WERI-Rb-1 (cell line): ENCODE data around the gene USP13.

Experiments
- DNase-seq: peaks from one replicate; pipeline ENCODE4 v3.0.0-alpha.2; 2020
- H3K27ac ChIP-seq: fragments of 250-450 bp; sonication (Bioruptor Pico); 2 replicates; pipeline ENCODE4 v1.5.1; 2020; ENCODE audit warnings: mild to moderate bottlenecking, moderate library complexity
- H3K27me3 ChIP-seq: fragments of 250-450 bp; sonication (Bioruptor Pico); 2 replicates; pipeline ENCODE4 v1.5.1; 2021; ENCODE audit warnings: mild to moderate bottlenecking, low read depth, moderate library complexity; ENCODE audit not compliant: insufficient read depth, severe bottlenecking
- H3K36me3 ChIP-seq: fragments of 250-450 bp; sonication (Bioruptor Pico); 2 replicates; pipeline ENCODE4 v1.5.1; 2020; ENCODE audit warnings: mild to moderate bottlenecking, moderate library complexity
- H3K4me3 ChIP-seq: 2 replicates; pipeline ENCODE4 v1.5.1; 2011; ENCODE audit warnings: low read depth, mild to moderate bottlenecking, control low read depth, low read length
- H3K9me3 ChIP-seq: fragments of 250-450 bp; sonication (Bioruptor Pico); 2 replicates; pipeline ENCODE4 v1.5.1; 2021; ENCODE audit warnings: mild to moderate bottlenecking, moderate library complexity; ENCODE audit not compliant: severe bottlenecking
- CTCF ChIP-seq: IDR thresholded peaks from 2 replicates; pipeline ENCODE4 v1.5.1; 2011; ENCODE audit warnings: low read depth, mild to moderate bottlenecking, control low read depth, inconsistent platforms, low read length

Gene USP13

GRCh38 chr3:179750720-179751328, 98.0 kb downstream of the USP13 start:
- Histone ChIP-seq H3K27me3 (no peaks in the 10 kb centered on the region), H3K36me3 (peaks cover 4% of the 10 kb centered on the region; the same call in 1 of the 2 replicates), H3K9me3 (no peaks in the 10 kb centered on the region), H3K4me3 (no peak overlapping the region), H3K27ac (no peak overlapping the region)
- peak; percentile 16 for DNase-seq
- peak; percentile 66 for TF ChIP-seq CTCF

GRCh38 chr3:179760944-179761343, 108.1 kb downstream of the USP13 start:
- H3K36me3 ChIP-seq = peaks cover 20% of the 10 kb centered on the region
- no peaks in the 10 kb centered on the region for H3K27me3 ChIP-seq
- no peak overlapping the region for H3K27ac ChIP-seq
- no peak for DNase-seq
- H3K4me3 ChIP-seq = no peak overlapping the region
- H3K9me3 ChIP-seq = no peaks in the 10 kb centered on the region
- TF ChIP-seq CTCF = no peak

GRCh38 chr3:179765396-179765795, 112.6 kb downstream of the USP13 start:
- Histone ChIP-seq H3K27me3 (no peaks in the 10 kb centered on the region), H3K36me3 (peaks cover 21% of the 10 kb centered on the region), H3K27ac (no peak overlapping the region), H3K4me3 (no peak overlapping the region), H3K9me3 (no peaks in the 10 kb centered on the region)
- DNase-seq = no peak
- no peak for TF ChIP-seq CTCF

- no peak for DNase-seq
- Histone ChIP-seq H3K9me3 (no peaks in the 10 kb centered on the region), H3K36me3 (peaks cover 13% of the 10 kb centered on the region), H3K4me3 (no peak overlapping the region), H3K27ac (no peak overlapping the region), H3K27me3 (no peaks in the 10 kb centered on the region)
- TF ChIP-seq CTCF = no peak
Observed at GRCh38 chr3:179766416-179767133, 113.7 kb downstream of the USP13 start.

GRCh38 chr3:179768080-179768479, 115.2 kb downstream of the USP13 start:
- Histone ChIP-seq H3K4me3 (no peak overlapping the region), H3K27ac (no peak overlapping the region), H3K27me3 (no peaks in the 10 kb centered on the region), H3K9me3 (no peaks in the 10 kb centered on the region), H3K36me3 (peaks cover 12% of the 10 kb centered on the region)
- DNase-seq = peak; percentile 59
- peak; percentile 77 for TF ChIP-seq CTCF
